Liver (tissue), 2 donors: ENCODE results near the gene OR6C4.

ENCODE experiments used
- TF ChIP-seq, protein P1 (sequence below): fragments of 150-350 bp; IDR thresholded peaks from 2 replicates; pipeline ENCODE4 v1.5.1; 2017; ENCODE audit warnings: improper control_type of control experiment, low read depth, low read length; ENCODE audit not compliant: missing input control
- TF ChIP-seq, protein P2 (sequence below): IDR thresholded peaks from 2 replicates; pipeline ENCODE4 v1.6.1; 2016; ENCODE audit warnings: antibody characterized with exemption
- donor health status: healthy.

DNA sequence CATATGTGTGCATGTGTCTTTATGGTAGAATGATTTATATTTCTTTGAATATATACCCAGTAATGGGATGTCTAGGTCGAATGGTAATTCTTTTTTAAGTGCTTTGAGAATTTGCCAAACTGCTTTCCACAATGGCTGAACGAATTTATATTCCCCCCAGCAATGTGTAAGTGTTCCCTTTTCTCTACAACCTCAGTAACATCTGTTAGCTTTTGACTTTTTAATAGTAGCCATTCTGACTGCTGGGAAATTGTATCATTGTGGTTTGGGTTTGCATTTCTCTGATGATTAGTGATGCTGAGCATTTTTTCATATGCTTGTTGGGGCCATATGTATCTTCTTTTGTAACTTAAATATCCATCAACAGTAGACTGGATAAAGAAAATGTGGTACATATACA is 47.8 kb upstream of the OR6C4 start:
- TF ChIP-seq, protein P1, sequence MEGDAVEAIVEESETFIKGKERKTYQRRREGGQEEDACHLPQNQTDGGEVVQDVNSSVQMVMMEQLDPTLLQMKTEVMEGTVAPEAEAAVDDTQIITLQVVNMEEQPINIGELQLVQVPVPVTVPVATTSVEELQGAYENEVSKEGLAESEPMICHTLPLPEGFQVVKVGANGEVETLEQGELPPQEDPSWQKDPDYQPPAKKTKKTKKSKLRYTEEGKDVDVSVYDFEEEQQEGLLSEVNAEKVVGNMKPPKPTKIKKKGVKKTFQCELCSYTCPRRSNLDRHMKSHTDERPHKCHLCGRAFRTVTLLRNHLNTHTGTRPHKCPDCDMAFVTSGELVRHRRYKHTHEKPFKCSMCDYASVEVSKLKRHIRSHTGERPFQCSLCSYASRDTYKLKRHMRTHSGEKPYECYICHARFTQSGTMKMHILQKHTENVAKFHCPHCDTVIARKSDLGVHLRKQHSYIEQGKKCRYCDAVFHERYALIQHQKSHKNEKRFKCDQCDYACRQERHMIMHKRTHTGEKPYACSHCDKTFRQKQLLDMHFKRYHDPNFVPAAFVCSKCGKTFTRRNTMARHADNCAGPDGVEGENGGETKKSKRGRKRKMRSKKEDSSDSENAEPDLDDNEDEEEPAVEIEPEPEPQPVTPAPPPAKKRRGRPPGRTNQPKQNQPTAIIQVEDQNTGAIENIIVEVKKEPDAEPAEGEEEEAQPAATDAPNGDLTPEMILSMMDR, result no peak
- TF ChIP-seq, protein P2, sequence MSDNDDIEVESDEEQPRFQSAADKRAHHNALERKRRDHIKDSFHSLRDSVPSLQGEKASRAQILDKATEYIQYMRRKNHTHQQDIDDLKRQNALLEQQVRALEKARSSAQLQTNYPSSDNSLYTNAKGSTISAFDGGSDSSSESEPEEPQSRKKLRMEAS, result no peak
